ENCODE results near the gene ERF.

GRCh38 chr19:42224940-42225717 lies 29.8 kb downstream of the ERF start:
- TF ChIP-seq CTCF (IDR thresholded peaks at IDR 0.05) (no peak), POLR2A (IDR thresholded peaks at IDR 0.05) (no peak)

Data from right lobe of liver (tissue), 4 donors.